DOHH2 (cell line): ENCODE measurements around the gene ITCH.
"Not testable (repeated sequence)": the region's sequence is repeated elsewhere in the genome, so short reads cannot be mapped to it uniquely, and the experiment has no call there.

ENCODE experiments used
- H3F3A ChIP-seq: fragments of 200-600 bp; sonication (generic), shearing (Covaris generic); 2 replicates; pipeline ENCODE4 v1.6.0; 2016; ENCODE audit warnings: antibody characterized with exemption, mild to moderate bottlenecking; ENCODE audit not compliant: control insufficient read depth, insufficient read depth
- H3K27ac ChIP-seq: fragments of 200-600 bp; sonication (generic); 2 replicates; pipeline ENCODE4 v1.5.1; 2014; ENCODE audit warnings: low read depth, mild to moderate bottlenecking, low read length, moderate library complexity
- H3K27me3 ChIP-seq: fragments of 200-600 bp; sonication (generic); 2 replicates; pipeline ENCODE4 v1.6.1; 2014; ENCODE audit warnings: mild to moderate bottlenecking, low read length, mixed read lengths; ENCODE audit not compliant: control insufficient read depth
- H3K36me3 ChIP-seq: fragments of 200-600 bp; sonication (generic); 2 replicates; pipeline ENCODE4 v1.6.1; 2014; ENCODE audit warnings: mild to moderate bottlenecking, low read length, moderate library complexity, mixed read lengths; ENCODE audit not compliant: control insufficient read depth
- H3K4me1 ChIP-seq: fragments of 200-600 bp; sonication (generic); 2 replicates; pipeline ENCODE4 v1.6.1; 2014; ENCODE audit warnings: mild to moderate bottlenecking, low read length, mixed read lengths; ENCODE audit not compliant: control insufficient read depth
- H3K4me2 ChIP-seq: fragments of 200-600 bp; sonication (generic); 2 replicates; pipeline ENCODE4 v1.6.0; 2014; ENCODE audit warnings: mild to moderate bottlenecking, low read length, moderate library complexity
- H3K4me3 ChIP-seq: fragments of 200-600 bp; sonication (generic); 2 replicates; pipeline ENCODE4 v1.5.1; 2014; ENCODE audit warnings: mild to moderate bottlenecking, low read length, mixed read lengths
- H3K79me2 ChIP-seq: fragments of 200-600 bp; sonication (generic); 2 replicates; pipeline ENCODE4 v1.6.1; 2014; ENCODE audit warnings: mild to moderate bottlenecking, low read length, mixed read lengths; ENCODE audit not compliant: control insufficient read depth
- H3K9me2 ChIP-seq: fragments of 200-600 bp; sonication (generic); replicated peaks from 2 replicates; pipeline ENCODE4 v1.6.1; 2014; ENCODE audit warnings: mild to moderate bottlenecking, low read length, mixed read lengths; ENCODE audit not compliant: control insufficient read depth
- H3K9me3 ChIP-seq: fragments of 200-600 bp; sonication (generic); 2 replicates; pipeline ENCODE4 v1.6.1; 2014; ENCODE audit warnings: antibody characterized with exemption, low read length, mixed read lengths; ENCODE audit not compliant: control insufficient read depth, insufficient read depth
- H4K20me1 ChIP-seq: fragments of 200-600 bp; sonication (generic); 2 replicates; pipeline ENCODE4 v1.6.0; 2014; ENCODE audit warnings: low read depth, mild to moderate bottlenecking, antibody characterized with exemption, low read length, moderate library complexity; ENCODE audit not compliant: control insufficient read depth, insufficient read depth
- EZH2phosphoT487 ChIP-seq: fragments of 200-600 bp; sonication (generic); IDR thresholded peaks from 2 replicates; pipeline ENCODE4 v1.6.1; 2017; ENCODE audit warnings: borderline replicate concordance, mild to moderate bottlenecking, antibody characterized with exemption, low read length, moderate library complexity, mixed read lengths
- TF ChIP-seq, protein P1 (sequence below): fragments of 200-600 bp; sonication (generic); IDR thresholded peaks from one replicate; pipeline ENCODE4 v1.5.1; 2014; ENCODE audit warnings: antibody characterized with exemption, mild to moderate bottlenecking, low read depth, low read length; ENCODE audit not compliant: poor library complexity, severe bottlenecking

The ITCH gene

DNA sequence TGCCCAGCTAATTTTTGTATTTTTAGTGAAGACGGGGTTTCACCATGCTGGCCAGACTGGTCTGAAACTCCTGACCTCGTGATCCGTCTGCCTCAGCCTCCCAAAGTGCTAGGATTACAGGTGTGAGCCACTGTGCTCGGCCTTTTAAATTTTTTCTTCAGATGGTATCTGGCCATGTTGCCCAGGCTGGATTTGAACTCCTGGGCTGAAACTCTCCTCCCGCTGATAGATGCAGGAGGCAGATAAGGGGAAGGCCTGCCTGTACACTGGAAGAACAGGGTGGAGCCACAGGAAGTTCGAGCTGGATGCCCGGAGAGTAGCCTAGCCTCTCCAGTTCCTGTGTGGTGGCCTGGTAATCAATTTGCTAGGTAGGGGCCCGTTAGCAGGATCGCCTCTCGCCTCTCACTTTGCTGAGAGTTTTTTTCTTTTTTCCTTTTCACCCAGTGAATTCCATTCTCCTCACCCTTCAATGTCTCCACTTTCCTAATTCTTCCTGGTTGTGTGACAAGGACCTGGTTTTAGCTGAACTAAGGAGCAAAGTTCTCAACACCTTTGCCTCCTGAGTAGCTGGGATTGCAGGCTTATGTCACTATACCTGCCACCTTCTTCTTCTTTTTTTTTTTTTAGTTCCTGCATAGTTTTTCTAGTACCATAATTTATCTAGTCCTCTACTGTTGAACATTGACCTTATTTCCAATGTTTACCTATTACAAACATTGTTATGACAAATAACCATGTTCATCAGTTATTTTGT is 19.4 kb upstream of the ITCH start:
- no peaks in the 10 kb centered on the region for H4K20me1 ChIP-seq

DNA sequence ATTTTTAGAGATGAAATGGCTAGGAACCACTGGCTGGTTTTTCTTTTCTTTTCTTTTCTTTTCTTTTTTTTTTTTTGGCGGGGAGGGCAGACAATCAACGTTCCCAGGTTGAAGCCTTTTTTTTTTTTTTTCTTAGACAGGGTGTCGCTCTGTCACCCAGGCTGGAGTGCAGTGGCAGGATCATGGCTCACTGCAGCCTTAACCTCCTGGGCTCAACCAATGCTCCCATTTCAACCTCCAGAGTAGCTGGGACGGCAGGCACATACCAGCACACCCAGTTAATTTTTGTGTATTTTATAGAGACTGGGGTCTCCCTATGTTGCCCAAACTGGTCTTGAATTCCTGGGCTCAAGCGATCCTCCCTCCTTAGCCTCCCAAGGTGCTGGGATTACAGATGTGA is 18.8 kb upstream of the ITCH start:
- Histone ChIP-seq H3K4me2 (no peak overlapping the region), H3K79me2 (no peaks in the 10 kb centered on the region), H3K9me2 (no peaks in the 10 kb centered on the region), H3K4me1 (peaks cover 25% of the 10 kb centered on the region), H3K36me3 (no peaks in the 10 kb centered on the region), H3K27ac (no peak overlapping the region), H4K20me1 (no peaks in the 10 kb centered on the region), H3K9me3 (no peaks in the 10 kb centered on the region), H3K27me3 (no peaks in the 10 kb centered on the region), H3K4me3 (no peak overlapping the region), H3F3A (peaks cover 20% of the 10 kb centered on the region)
- no peak for TF ChIP-seq EZH2phosphoT487
- TF ChIP-seq, protein P1, sequence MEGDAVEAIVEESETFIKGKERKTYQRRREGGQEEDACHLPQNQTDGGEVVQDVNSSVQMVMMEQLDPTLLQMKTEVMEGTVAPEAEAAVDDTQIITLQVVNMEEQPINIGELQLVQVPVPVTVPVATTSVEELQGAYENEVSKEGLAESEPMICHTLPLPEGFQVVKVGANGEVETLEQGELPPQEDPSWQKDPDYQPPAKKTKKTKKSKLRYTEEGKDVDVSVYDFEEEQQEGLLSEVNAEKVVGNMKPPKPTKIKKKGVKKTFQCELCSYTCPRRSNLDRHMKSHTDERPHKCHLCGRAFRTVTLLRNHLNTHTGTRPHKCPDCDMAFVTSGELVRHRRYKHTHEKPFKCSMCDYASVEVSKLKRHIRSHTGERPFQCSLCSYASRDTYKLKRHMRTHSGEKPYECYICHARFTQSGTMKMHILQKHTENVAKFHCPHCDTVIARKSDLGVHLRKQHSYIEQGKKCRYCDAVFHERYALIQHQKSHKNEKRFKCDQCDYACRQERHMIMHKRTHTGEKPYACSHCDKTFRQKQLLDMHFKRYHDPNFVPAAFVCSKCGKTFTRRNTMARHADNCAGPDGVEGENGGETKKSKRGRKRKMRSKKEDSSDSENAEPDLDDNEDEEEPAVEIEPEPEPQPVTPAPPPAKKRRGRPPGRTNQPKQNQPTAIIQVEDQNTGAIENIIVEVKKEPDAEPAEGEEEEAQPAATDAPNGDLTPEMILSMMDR, result no peak

More for the DNA sequence above, 19.4 kb upstream of the ITCH start:
- Histone ChIP-seq H3K4me3 (no peak overlapping the region), H3F3A (peaks cover 25% of the 10 kb centered on the region), H3K4me2 (no peak overlapping the region), H3K9me2 (no peaks in the 10 kb centered on the region), H3K79me2 (no peaks in the 10 kb centered on the region), H3K4me1 (peaks cover 31% of the 10 kb centered on the region), H3K27ac (no peak overlapping the region), H3K36me3 (no peaks in the 10 kb centered on the region), H3K27me3 (no peaks in the 10 kb centered on the region), H3K9me3 (no peaks in the 10 kb centered on the region)
- TF ChIP-seq EZH2phosphoT487, result no peak
- TF ChIP-seq, protein P1, result no peak

DNA sequence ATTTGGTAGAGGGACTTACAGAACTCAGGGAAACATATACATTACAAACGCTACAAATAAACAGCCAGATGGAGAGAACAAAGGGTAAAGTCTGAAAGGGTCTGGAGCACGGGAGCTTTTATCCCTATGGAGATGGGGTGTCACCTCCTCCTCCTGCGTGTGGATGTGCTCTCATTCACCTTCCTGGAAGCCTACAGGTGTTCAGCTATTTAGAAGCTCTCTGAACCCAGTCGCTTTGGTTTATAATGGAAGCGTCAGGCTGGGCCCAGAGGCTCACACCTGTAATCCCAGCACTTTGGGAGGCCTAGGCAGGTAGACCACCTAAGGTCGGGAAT is 17.7 kb upstream of the ITCH start:
- Histone ChIP-seq H3K4me2 (no peak overlapping the region), H3K27me3 (no peaks in the 10 kb centered on the region), H3K9me2 (no peaks in the 10 kb centered on the region), H3K4me1 (peaks cover 15% of the 10 kb centered on the region), H3K4me3 (no peak overlapping the region), H4K20me1 (no peaks in the 10 kb centered on the region), H3F3A (peaks cover 12% of the 10 kb centered on the region), H3K36me3 (no peaks in the 10 kb centered on the region), H3K9me3 (no peaks in the 10 kb centered on the region), H3K79me2 (no peaks in the 10 kb centered on the region), H3K27ac (no peak overlapping the region)
- TF ChIP-seq EZH2phosphoT487, result no peak

DNA sequence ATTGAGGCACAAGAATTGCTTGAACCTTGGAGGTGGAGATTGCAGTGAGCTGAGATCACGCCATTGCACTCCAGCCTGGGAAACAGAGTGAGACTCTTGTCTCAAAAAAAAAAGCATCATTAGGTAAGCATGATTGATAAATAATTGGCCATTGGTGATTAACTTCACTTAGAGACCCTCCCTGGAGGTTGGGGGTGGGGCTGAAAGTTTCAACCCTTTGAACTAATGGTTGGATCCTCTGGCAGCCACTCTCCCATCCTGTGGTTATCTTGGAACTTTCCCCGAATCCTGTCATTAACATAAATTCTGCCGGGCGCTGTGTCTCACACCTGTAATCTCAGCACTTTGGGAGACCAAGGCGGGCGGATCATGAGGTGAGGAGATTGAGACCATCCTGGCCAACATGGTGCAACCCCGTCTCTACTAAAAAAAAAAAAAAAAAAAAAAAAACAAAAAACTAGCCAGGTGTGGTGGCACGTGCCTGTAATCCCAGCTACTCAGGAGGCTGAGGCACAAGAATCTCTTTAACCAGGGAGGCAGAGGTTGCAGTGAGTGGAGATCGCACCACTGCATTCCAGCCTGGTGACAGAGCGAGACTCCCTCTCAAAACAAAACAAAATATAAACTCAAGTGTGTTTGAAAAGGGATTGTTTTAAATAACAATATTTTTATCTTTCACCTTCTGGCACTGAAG is 17.1 kb upstream of the ITCH start:
- H3K79me2 ChIP-seq, result not testable (repeated sequence)

DNA sequence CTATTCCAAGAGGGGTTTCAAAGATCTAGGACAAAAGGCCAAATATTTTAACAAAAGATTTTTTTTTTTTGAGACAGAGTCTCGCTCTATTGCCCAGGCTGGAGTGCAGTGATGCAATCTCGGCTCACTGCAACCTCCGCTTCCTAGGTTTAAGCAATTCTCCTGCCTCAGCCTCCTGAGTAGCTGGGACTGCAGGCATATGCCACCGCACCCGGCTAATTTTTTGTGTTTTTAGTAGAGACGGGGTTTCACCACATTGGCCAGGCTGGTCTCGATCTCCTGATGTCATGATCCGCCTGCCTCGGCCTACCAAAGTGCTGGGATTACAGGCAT is 16.6 kb upstream of the ITCH start:
- not testable (repeated sequence) for H3K9me2 ChIP-seq, H3K4me3 ChIP-seq, H3K4me1 ChIP-seq, H3K4me2 ChIP-seq, H3K79me2 ChIP-seq, H3K9me3 ChIP-seq, H4K20me1 ChIP-seq, H3K27me3 ChIP-seq, H3K36me3 ChIP-seq, H3F3A ChIP-seq, H3K27ac ChIP-seq

More for the DNA sequence above, 17.1 kb upstream of the ITCH start:
- not testable (repeated sequence) for H4K20me1 ChIP-seq, H3K4me3 ChIP-seq, H3K9me2 ChIP-seq, H3K4me2 ChIP-seq, H3K9me3 ChIP-seq, H3K27me3 ChIP-seq, H3K4me1 ChIP-seq, H3K27ac ChIP-seq, H3F3A ChIP-seq, H3K36me3 ChIP-seq
